Neural cell (in vitro differentiated cells): ENCODE data around the gene CYP2W1. TPM values are rescaled to one million over a fixed set of nuclear protein-coding genes. Genes with fewer than 3 reads are reported as not detected.

Source experiments
- H2AFZ ChIP-seq: fragments of 200-600, 300-800 bp; sonication (generic), shearing (Covaris generic); 2 replicates; pipeline ENCODE4 v1.6.0; 2014; ENCODE audit warnings: low read depth, mild to moderate bottlenecking, antibody characterized with exemption, low read length, moderate library complexity
- H3F3A ChIP-seq: fragments of 200-600 bp; shearing (Covaris generic); 2 replicates; pipeline ENCODE4 v1.6.1; 2016; ENCODE audit warnings: mild to moderate bottlenecking, moderate library complexity, mixed read lengths, antibody characterized with exemption, low read length; ENCODE audit not compliant: insufficient read depth, poor library complexity, severe bottlenecking
- H3K27ac ChIP-seq: fragments of 200-600, 300-800 bp; sonication (generic), shearing (Covaris generic); 2 replicates; pipeline ENCODE4 v1.5.1; 2014; ENCODE audit warnings: mild to moderate bottlenecking, low read length, moderate library complexity
- H3K27me3 ChIP-seq: fragments of 300-800, 200-600 bp; sonication (generic), shearing (Covaris generic); 2 replicates; pipeline ENCODE4 v1.6.0; 2014; ENCODE audit warnings: mild to moderate bottlenecking, low read depth, low read length, moderate library complexity; ENCODE audit not compliant: insufficient read depth
- H3K36me3 ChIP-seq: fragments of 300-800, 200-600 bp; sonication (generic), shearing (Covaris generic); 2 replicates; pipeline ENCODE4 v1.5.1; 2014; ENCODE audit warnings: mild to moderate bottlenecking, antibody characterized with exemption, low read length, moderate library complexity; ENCODE audit not compliant: insufficient read depth
- H3K4me2 ChIP-seq: fragments of 300-800, 200-600 bp; sonication (generic), shearing (Covaris generic); 2 replicates; pipeline ENCODE4 v1.6.0; 2014; ENCODE audit warnings: mild to moderate bottlenecking, low read length
- H3K4me3 ChIP-seq: fragments of 300-800, 200-600 bp; sonication (generic), shearing (Covaris generic); 2 replicates; pipeline ENCODE4 v1.5.1; 2014; ENCODE audit warnings: mild to moderate bottlenecking, low read length, moderate library complexity
- H3K79me2 ChIP-seq: fragments of 200-600 bp; shearing (Covaris generic); replicated peaks from 2 replicates; pipeline ENCODE4 v1.6.0; 2014; ENCODE audit warnings: mild to moderate bottlenecking, low read length, moderate library complexity; ENCODE audit not compliant: insufficient read depth
- H3K9ac ChIP-seq: fragments of 300-800, 200-600 bp; sonication (generic), shearing (Covaris generic); 2 replicates; pipeline ENCODE4 v1.6.1; 2016; ENCODE audit warnings: mild to moderate bottlenecking, low read length, mixed read lengths
- H3K9me2 ChIP-seq: fragments of 200-600 bp; shearing (Covaris generic); 2 replicates; pipeline ENCODE4 v1.6.1; 2016; ENCODE audit warnings: mild to moderate bottlenecking, low read length, mixed read lengths; ENCODE audit not compliant: insufficient read depth
- H3K9me3 ChIP-seq: fragments of 200-600, 300-800 bp; sonication (generic), shearing (Covaris generic); 2 replicates; pipeline ENCODE4 v1.6.1; 2016; ENCODE audit warnings: mild to moderate bottlenecking, mixed run types, low read length, moderate library complexity, mixed read lengths
- H4K20me1 ChIP-seq: fragments of 200-600 bp; shearing (Covaris generic); 2 replicates; pipeline ENCODE4 v1.6.1; 2016; ENCODE audit warnings: mild to moderate bottlenecking, mixed run types; ENCODE audit not compliant: insufficient read depth
- EP300 ChIP-seq: fragments of 450-650 bp; conservative IDR thresholded peaks from 2 replicates; pipeline ENCODE4 v1.6.1; 2014; ENCODE audit warnings: antibody characterized with exemption, mild to moderate bottlenecking, moderate library complexity; ENCODE audit not compliant: poor library complexity, severe bottlenecking
- MXI1 ChIP-seq: fragments of 450-650 bp; conservative IDR thresholded peaks from 2 replicates; pipeline ENCODE4 v1.6.1; 2014; ENCODE audit warnings: antibody characterized with exemption, mild to moderate bottlenecking; ENCODE audit not compliant: poor library complexity, severe bottlenecking
- POLR2AphosphoS5 ChIP-seq: IDR thresholded peaks from 2 replicates; pipeline ENCODE4 v1.6.1; 2012
- RAD21 ChIP-seq: fragments of 450-650 bp; conservative IDR thresholded peaks from 2 replicates; pipeline ENCODE4 v1.6.1; 2014; ENCODE audit warnings: antibody characterized with exemption, mild to moderate bottlenecking, moderate library complexity
- SMC3 ChIP-seq: fragments of 450-650 bp; conservative IDR thresholded peaks from 2 replicates; pipeline ENCODE4 v1.6.1; 2014; ENCODE audit warnings: antibody characterized with exemption, mild to moderate bottlenecking, moderate library complexity; ENCODE audit not compliant: poor library complexity
- polyA plus RNA-seq: library from polyadenylated mRNA; depleted of rRNA; stranded (reverse); fragments of >200 nt; gene quantifications from 2 replicates; pipeline ENCODE4 v1.2.3, GENCODE V29; 2014
- TF ChIP-seq, protein P1 (sequence below): IDR thresholded peaks from 2 replicates; pipeline ENCODE4 v1.6.1; 2012; ENCODE audit warnings: borderline replicate concordance
- TF ChIP-seq, protein P2 (sequence below): fragments of 450-650 bp; IDR thresholded peaks from 2 replicates; pipeline ENCODE4 v1.5.1; 2014; ENCODE audit warnings: antibody characterized with exemption, mild to moderate bottlenecking, moderate library complexity; ENCODE audit not compliant: poor library complexity, severe bottlenecking

Gene CYP2W1
- polyA plus RNA-seq, 1 donor from 2014 or later = not detected

DNA sequence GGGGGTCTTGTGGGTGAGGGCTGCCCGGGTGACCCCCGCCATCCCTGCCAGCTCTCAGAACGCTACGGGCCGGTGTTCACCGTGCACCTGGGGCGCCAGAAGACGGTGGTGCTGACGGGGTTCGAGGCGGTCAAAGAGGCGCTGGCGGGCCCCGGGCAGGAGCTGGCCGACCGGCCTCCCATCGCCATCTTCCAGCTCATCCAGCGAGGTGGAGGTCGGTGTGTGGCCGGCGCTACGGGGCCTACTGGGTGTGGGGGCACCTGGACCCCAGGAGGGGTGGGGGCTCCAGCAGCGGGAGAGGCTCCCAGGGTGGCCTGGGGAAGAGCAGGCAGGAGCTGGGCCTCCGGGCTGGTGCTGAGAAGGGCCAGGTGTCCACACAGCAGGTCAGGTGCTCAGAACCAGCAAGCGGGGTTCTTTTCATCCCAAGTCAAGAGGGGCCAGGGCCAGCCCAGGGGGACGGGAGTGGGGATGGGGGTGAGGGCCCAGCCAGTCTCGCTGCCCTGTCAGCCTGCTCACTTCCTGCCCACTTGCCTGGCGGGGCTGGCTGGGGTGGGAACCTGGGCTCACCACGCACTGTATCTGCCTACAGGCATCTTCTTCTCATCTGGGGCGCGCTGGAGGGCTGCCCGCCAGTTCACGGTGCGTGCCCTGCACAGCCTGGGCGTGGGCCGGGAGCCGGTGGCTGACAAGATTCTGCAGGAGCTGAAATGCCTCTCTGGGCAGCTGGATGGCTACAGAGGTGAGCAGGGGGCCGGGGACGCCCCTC lies 1.6 kb downstream of the CYP2W1 start:
- Histone ChIP-seq H3K4me3 (no peak overlapping the region), H3F3A (no peaks in the 10 kb centered on the region), H4K20me1 (no peaks in the 10 kb centered on the region), H3K27ac (no peak overlapping the region), H3K36me3 (no peaks in the 10 kb centered on the region), H3K9me2 (no peaks in the 10 kb centered on the region), H3K9ac (no peak overlapping the region), H3K27me3 (no peaks in the 10 kb centered on the region), H2AFZ (no peak overlapping the region), H3K9me3 (no peaks in the 10 kb centered on the region), H3K79me2 (no peaks in the 10 kb centered on the region), H3K4me2 (no peak overlapping the region)
- TF ChIP-seq SMC3 (no peak), POLR2AphosphoS5 (no peak), MXI1 (no peak), RAD21 (no peak), EP300 (no peak)
- TF ChIP-seq, protein P1, sequence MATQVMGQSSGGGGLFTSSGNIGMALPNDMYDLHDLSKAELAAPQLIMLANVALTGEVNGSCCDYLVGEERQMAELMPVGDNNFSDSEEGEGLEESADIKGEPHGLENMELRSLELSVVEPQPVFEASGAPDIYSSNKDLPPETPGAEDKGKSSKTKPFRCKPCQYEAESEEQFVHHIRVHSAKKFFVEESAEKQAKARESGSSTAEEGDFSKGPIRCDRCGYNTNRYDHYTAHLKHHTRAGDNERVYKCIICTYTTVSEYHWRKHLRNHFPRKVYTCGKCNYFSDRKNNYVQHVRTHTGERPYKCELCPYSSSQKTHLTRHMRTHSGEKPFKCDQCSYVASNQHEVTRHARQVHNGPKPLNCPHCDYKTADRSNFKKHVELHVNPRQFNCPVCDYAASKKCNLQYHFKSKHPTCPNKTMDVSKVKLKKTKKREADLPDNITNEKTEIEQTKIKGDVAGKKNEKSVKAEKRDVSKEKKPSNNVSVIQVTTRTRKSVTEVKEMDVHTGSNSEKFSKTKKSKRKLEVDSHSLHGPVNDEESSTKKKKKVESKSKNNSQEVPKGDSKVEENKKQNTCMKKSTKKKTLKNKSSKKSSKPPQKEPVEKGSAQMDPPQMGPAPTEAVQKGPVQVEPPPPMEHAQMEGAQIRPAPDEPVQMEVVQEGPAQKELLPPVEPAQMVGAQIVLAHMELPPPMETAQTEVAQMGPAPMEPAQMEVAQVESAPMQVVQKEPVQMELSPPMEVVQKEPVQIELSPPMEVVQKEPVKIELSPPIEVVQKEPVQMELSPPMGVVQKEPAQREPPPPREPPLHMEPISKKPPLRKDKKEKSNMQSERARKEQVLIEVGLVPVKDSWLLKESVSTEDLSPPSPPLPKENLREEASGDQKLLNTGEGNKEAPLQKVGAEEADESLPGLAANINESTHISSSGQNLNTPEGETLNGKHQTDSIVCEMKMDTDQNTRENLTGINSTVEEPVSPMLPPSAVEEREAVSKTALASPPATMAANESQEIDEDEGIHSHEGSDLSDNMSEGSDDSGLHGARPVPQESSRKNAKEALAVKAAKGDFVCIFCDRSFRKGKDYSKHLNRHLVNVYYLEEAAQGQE = no peak
- TF ChIP-seq, protein P2, sequence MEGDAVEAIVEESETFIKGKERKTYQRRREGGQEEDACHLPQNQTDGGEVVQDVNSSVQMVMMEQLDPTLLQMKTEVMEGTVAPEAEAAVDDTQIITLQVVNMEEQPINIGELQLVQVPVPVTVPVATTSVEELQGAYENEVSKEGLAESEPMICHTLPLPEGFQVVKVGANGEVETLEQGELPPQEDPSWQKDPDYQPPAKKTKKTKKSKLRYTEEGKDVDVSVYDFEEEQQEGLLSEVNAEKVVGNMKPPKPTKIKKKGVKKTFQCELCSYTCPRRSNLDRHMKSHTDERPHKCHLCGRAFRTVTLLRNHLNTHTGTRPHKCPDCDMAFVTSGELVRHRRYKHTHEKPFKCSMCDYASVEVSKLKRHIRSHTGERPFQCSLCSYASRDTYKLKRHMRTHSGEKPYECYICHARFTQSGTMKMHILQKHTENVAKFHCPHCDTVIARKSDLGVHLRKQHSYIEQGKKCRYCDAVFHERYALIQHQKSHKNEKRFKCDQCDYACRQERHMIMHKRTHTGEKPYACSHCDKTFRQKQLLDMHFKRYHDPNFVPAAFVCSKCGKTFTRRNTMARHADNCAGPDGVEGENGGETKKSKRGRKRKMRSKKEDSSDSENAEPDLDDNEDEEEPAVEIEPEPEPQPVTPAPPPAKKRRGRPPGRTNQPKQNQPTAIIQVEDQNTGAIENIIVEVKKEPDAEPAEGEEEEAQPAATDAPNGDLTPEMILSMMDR = no peak

DNA sequence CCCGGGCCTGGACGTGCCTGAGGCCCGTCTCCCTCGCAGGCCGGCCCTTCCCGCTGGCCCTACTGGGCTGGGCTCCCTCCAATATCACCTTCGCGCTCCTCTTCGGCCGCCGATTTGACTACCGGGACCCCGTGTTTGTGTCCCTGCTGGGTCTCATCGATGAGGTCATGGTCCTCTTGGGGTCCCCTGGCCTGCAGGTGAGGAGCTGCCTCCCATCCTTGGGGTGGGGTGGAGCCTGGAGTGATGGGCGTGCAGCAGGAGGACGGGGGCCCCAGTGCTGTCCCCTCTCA lies 2.1 kb downstream of the CYP2W1 start:
- H3K27ac ChIP-seq = no peak overlapping the region
- H3K36me3 ChIP-seq = no peaks in the 10 kb centered on the region
- no peak overlapping the region for H3K9ac ChIP-seq
- H3K27me3 ChIP-seq = no peaks in the 10 kb centered on the region
- peak; percentile 11 for TF ChIP-seq POLR2AphosphoS5
- TF ChIP-seq SMC3 = no peak
- no peaks in the 10 kb centered on the region for H3K79me2 ChIP-seq
- H3F3A ChIP-seq = no peaks in the 10 kb centered on the region
- no peak overlapping the region for H3K4me3 ChIP-seq
- H2AFZ ChIP-seq = no peak overlapping the region
- no peaks in the 10 kb centered on the region for H3K9me2 ChIP-seq
- H3K9me3 ChIP-seq = no peaks in the 10 kb centered on the region
- no peaks in the 10 kb centered on the region for H4K20me1 ChIP-seq
- no peak overlapping the region for H3K4me2 ChIP-seq
